ENCODE measurements around the gene TRPM6. TPM values are rescaled to one million over a fixed set of nuclear protein-coding genes. Genes with fewer than 3 reads are reported as not detected.

TRPM6 gene
- total and polyA plus RNA-seq, 5 donors, result 0.11 to 0.76 (median 0.17) TPM

DNA sequence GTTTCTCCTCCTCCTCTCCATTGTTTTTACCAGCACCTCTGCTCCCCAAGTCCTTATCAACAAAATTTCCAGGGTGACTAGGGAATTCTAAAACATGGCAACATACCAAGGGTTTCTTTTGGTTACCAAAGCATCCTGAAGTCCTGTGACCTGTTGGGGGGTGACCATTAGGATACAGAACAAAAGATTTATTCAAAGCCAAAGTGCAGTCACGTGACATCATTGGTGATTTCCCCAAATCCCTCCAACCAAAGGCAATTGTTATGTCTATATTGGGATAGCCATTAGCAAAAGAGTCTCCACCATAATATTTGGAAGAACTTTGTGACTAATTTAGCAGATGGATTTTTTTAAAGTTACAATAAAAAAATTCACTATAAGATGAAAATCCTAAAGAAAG, 168.4 kb downstream of the TRPM6 start:
- Histone ChIP-seq H3K4me1 (ENCODE audit: control insufficient read depth, insufficient read depth, low read length) (no peaks in the 10 kb centered on the region), H3K27me3 (ENCODE audit: control insufficient read depth, insufficient read depth) (no peaks in the 10 kb centered on the region), H3K4me3 (ENCODE audit: low read length) (no peak overlapping the region), H3K27ac (ENCODE audit: low read length) (no peak overlapping the region), H3K9me3 (ENCODE audit: control insufficient read depth, low read length) (no peaks in the 10 kb centered on the region)
- 72% methylated on average over 1 of the region's 1 CpG for WGBS
- intact Hi-C loops (cut with DNase I), result no loop called here
- DNase-seq, result no peak
- no peak for ATAC-seq

DNA sequence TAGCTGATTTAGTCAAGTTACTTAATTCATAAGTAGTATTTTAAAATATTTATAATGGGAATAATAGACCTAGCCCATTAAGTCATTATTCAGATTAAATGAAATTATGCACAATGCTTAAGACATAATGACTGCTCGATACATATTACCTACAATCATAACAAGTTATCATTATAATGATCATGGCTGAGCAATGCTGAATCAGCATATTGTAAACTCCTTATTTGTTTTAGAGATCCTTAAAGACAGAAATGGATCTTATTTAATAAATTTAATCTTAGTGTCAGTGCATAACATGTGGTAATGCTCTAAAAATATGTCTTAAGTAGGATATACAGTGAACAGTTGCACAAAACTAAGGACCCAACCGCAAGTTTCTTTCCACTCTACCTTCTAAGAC, 169.0 kb downstream of the TRPM6 start:
- Histone ChIP-seq H3K27ac (ENCODE audit: low read length) (no peak overlapping the region), H3K4me3 (ENCODE audit: low read length) (no peak overlapping the region), H3K4me1 (ENCODE audit: control insufficient read depth, insufficient read depth, low read length) (no peaks in the 10 kb centered on the region), H3K9me3 (ENCODE audit: control insufficient read depth, low read length) (no peaks in the 10 kb centered on the region), H3K27me3 (ENCODE audit: control insufficient read depth, insufficient read depth) (no peaks in the 10 kb centered on the region)
- DNase-seq (no peak), ATAC-seq (no peak)
- 97% methylated on average over 2 of the region's 2 CpGs for WGBS
- intact Hi-C loops (cut with DNase I), result no loop called here

DNA sequence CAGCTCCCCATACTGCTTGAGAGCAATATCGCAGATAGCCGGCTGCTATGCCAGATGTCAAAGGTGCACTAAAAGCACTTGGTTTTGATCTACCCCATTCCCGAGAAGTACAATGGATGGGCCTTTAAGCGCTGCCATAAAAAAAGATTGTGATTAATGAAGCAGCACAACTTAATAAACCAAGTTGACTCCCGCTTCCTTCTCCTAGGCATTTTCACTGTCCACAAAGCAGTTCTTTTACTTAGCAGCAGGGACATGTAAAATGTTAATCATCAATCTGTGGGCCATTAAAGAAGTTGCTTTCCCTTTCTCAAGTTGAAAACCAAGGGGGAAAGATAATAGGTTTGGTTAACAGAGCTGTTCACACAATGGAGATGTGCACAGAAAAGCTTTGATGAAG, 176.4 kb downstream of the TRPM6 start:
- no peak overlapping the region for H3K4me3 ChIP-seq (ENCODE audit: low read length)
- no peaks in the 10 kb centered on the region for H3K27me3 ChIP-seq (ENCODE audit: control insufficient read depth, insufficient read depth)
- no peak for ATAC-seq
- no peak overlapping the region for H3K27ac ChIP-seq (ENCODE audit: low read length)
- no peaks in the 10 kb centered on the region for H3K4me1 ChIP-seq (ENCODE audit: control insufficient read depth, insufficient read depth, low read length)
- WGBS, result 75% methylated on average over 5 of the region's 5 CpGs
- DNase-seq, result no peak
- no peaks in the 10 kb centered on the region for H3K9me3 ChIP-seq (ENCODE audit: control insufficient read depth, low read length)
- intact Hi-C loops (cut with DNase I), result no loop called here

DNA sequence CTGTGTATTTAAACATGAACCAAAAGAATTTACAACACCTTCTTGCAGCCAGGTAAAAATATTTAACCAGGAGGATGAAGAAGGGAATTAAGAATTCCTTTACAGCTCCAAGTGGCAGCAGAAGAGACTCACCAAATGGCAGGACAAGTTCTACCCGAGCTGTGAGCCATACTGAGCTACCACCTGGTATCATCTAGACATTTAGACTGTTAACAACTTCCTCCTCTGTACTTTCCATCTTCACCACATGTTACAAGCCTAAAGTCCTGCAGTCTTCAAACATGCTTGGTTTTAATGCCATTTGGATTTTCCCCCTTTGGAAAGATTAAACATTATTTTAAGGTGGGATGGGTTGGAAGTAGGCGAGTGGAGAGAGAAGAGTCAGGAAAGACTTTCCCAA, 190.2 kb downstream of the TRPM6 start:
- Histone ChIP-seq H3K4me1 (ENCODE audit: control insufficient read depth, insufficient read depth, low read length) (no peaks in the 10 kb centered on the region), H3K4me3 (ENCODE audit: low read length) (no peak overlapping the region), H3K9me3 (ENCODE audit: control insufficient read depth, low read length) (no peaks in the 10 kb centered on the region), H3K27me3 (ENCODE audit: control insufficient read depth, insufficient read depth) (no peaks in the 10 kb centered on the region), H3K27ac (ENCODE audit: low read length) (no peak overlapping the region)
- no peak for ATAC-seq
- no peak for DNase-seq
- 59% methylated on average over 2 of the region's 2 CpGs for WGBS
- intact Hi-C loops (cut with DNase I), result no loop called here

GRCh38 chr9:74696520-74696919, 191.2 kb downstream of the TRPM6 start:
- Histone ChIP-seq H3K9me3 (ENCODE audit: control insufficient read depth, low read length) (no peaks in the 10 kb centered on the region), H3K4me3 (ENCODE audit: low read length) (no peak overlapping the region), H3K4me1 (ENCODE audit: control insufficient read depth, insufficient read depth, low read length) (no peaks in the 10 kb centered on the region), H3K27me3 (ENCODE audit: control insufficient read depth, insufficient read depth) (no peaks in the 10 kb centered on the region), H3K27ac (ENCODE audit: low read length) (no peak overlapping the region)
- no peak for DNase-seq
- intact Hi-C loops (cut with DNase I), result no loop called here
- WGBS, result 77% methylated on average over 1 of the region's 1 CpG
- ATAC-seq, result no peak

GRCh38 chr9:74691058-74691457, 196.7 kb downstream of the TRPM6 start:
- ATAC-seq (no peak), DNase-seq (no peak)
- no peak overlapping the region for H3K27ac ChIP-seq (ENCODE audit: low read length)
- H3K4me3 ChIP-seq (ENCODE audit: low read length), result no peak overlapping the region
- intact Hi-C loops (cut with DNase I), result no loop called here
- no peaks in the 10 kb centered on the region for H3K4me1 ChIP-seq (ENCODE audit: control insufficient read depth, insufficient read depth, low read length)
- WGBS, result 76% methylated on average over 8 of the region's 8 CpGs
- no peaks in the 10 kb centered on the region for H3K9me3 ChIP-seq (ENCODE audit: control insufficient read depth, low read length)
- H3K27me3 ChIP-seq (ENCODE audit: control insufficient read depth, insufficient read depth), result no peaks in the 10 kb centered on the region

DNA sequence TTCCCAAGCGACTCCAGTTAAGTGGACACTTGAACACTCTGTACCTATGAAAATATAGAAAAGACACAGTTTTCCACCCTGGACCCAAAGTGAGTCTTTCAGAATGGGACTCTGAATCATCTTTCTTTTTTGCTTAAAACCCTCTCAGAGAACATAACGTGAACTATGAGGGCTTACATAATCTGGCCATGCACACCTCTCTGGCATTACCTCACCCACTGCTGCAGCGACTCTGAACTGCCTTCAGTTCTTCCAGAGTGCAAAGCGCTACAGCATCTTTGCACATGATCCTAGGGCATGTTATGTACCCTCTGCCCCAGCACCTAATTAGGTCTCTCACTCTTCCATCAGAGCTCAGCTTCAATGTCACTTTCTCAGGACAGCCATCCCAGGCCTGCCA, 204.4 kb downstream of the TRPM6 start:
- 83% methylated on average over 4 of the region's 4 CpGs for WGBS
- no peaks in the 10 kb centered on the region for H3K27me3 ChIP-seq (ENCODE audit: control insufficient read depth, insufficient read depth)
- H3K4me3 ChIP-seq (ENCODE audit: low read length), result no peak overlapping the region
- DNase-seq, result no peak
- H3K27ac ChIP-seq (ENCODE audit: low read length), result no peak overlapping the region
- H3K4me1 ChIP-seq (ENCODE audit: control insufficient read depth, insufficient read depth, low read length), result no peaks in the 10 kb centered on the region
- ATAC-seq, result no peak
- intact Hi-C loops (cut with DNase I), result no loop called here
- no peaks in the 10 kb centered on the region for H3K9me3 ChIP-seq (ENCODE audit: control insufficient read depth, low read length)

DNA sequence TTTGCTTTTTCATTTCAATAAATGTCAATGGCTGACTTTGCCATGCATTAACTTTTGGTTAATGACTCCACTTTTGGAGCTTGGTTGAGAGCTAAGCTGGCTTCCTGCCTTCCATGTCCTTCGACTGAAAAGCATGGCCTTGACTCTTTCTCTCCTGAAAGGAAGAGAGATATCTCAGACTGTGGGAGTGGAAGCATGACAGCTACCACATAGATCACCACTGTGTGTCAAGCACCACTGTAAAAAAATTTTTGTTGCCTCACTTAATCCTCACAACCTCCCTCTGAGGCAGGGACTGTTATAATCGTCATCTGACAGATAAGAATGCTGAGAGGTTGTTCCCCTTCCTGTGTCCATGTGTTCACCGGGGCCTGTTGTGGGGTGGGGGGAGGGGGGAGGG, 205.8 kb downstream of the TRPM6 start:
- ATAC-seq (no peak), DNase-seq (no peak)
- WGBS, result 8% methylated on average over 3 of the region's 3 CpGs
- H3K27ac ChIP-seq (ENCODE audit: low read length), result no peak overlapping the region
- no peak overlapping the region for H3K4me3 ChIP-seq (ENCODE audit: low read length)
- intact Hi-C loops (cut with DNase I), result no loop called here
- H3K27me3 ChIP-seq (ENCODE audit: control insufficient read depth, insufficient read depth), result no peaks in the 10 kb centered on the region
- no peaks in the 10 kb centered on the region for H3K9me3 ChIP-seq (ENCODE audit: control insufficient read depth, low read length)
- no peaks in the 10 kb centered on the region for H3K4me1 ChIP-seq (ENCODE audit: control insufficient read depth, insufficient read depth, low read length)

DNA sequence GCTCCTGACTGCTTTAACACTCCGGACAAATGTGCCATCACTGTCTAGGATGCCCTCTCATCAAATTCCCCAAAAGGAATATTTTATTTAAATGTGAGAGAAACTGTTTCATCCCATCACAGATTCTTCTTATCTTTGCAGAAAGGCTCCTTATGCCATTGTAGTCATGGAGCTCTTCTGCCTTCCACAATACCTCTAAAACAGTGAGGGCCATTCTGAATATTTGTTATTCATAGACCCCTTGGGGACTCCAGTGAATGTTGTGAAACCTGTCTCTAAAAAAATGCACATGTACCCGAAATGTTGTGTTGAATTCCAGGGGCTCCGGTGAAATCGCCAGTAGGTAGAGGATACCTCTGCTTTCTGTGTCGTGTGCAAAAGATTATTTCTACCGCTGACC, 213.6 kb downstream of the TRPM6 start:
- DNase-seq, result no peak
- intact Hi-C loops (cut with DNase I), result no loop called here
- 78% methylated on average over 6 of the region's 6 CpGs for WGBS
- H3K9me3 ChIP-seq (ENCODE audit: control insufficient read depth, low read length), result no peaks in the 10 kb centered on the region
- H3K4me3 ChIP-seq (ENCODE audit: low read length), result no peak overlapping the region
- H3K27me3 ChIP-seq (ENCODE audit: control insufficient read depth, insufficient read depth), result no peaks in the 10 kb centered on the region
- ATAC-seq, result no peak
- H3K4me1 ChIP-seq (ENCODE audit: control insufficient read depth, insufficient read depth, low read length), result no peaks in the 10 kb centered on the region
- no peak overlapping the region for H3K27ac ChIP-seq (ENCODE audit: low read length)

Other genes starting within 250 kb of the TRPM6 start
- gene C9orf40, start 65.0 kb upstream of the TRPM6 start, total RNA-seq, result 1 to 10 TPM; 2.2 to 3.4 (median 2.5) TPM
- gene C9orf40, start 65.0 kb upstream of the TRPM6 start, polyA plus RNA-seq, result 2.3 TPM
- gene CARNMT1, start 140.4 kb upstream of the TRPM6 start, total RNA-seq, result 10 to 100 TPM; 10.0 to 14.9 (median 12.5) TPM
- 3.7 TPM for gene CARNMT1, start 140.4 kb upstream of the TRPM6 start, polyA plus RNA-seq
- gene NMRK1, start 200.2 kb upstream of the TRPM6 start, total RNA-seq, result 10 to 100 TPM; 11.6 to 27.3 (median 21.5) TPM
- 30.2 TPM for gene NMRK1, start 200.2 kb upstream of the TRPM6 start, polyA plus RNA-seq
- 10 to 100 TPM; 26.4 to 35.2 (median 29.7) TPM for gene OSTF1, start 200.6 kb upstream of the TRPM6 start, total RNA-seq
- 33.8 TPM for gene OSTF1, start 200.6 kb upstream of the TRPM6 start, polyA plus RNA-seq

Measured in right cardiac atrium (tissue), 5 donors.